ENCODE measurements around the gene TSHZ1. TPM values are rescaled to one million over a fixed set of nuclear protein-coding genes. Genes with fewer than 3 reads are reported as not detected.

TSHZ1 gene
- total and polyA plus RNA-seq, 4 donors, result 4.2 to 6.6 (median 5.6) TPM

DNA sequence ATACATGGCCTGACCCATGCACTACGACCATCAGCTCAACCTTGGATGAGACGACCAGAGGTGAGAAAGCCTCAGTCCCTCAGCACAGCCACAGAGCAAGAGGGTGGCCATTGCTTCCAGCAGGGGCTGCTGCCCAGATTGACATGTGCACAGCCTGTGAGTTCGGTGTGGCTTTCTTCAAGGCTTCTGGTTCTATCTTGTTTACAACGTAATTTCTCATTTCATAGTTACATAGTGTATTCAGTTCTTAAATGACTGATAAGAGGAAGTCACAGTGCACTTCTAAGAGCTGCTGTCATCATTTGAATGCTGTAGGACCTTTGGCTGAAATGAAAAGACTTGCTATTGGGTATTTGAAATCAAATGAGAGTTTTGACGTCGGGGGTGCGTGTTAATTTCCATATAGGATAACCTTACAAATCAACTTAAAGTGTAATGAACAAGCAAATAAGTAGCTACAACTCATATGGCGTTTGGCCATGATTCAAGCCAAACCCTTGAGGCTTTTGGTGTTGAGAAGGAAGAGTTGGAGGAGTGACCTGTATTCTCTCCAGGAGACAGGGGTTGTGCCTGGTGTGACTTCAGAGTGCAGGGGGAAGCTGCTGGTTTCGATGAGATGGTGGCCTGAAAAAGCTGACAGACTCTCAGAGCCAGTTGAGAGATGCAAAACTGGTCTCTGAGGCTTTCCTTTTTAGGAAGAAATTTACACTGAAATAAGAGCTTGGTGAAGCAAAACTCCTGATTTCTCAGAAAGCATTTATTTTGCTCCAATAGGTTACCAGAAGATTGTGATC, 51.0 kb downstream of the TSHZ1 start:
- Histone ChIP-seq H3K27me3 (ENCODE audit: control insufficient read depth in 4 of 4, insufficient read depth in 4 of 4, low read length in 3 of 4) (no peaks in the 10 kb centered on the region), H3K9ac (ENCODE audit: low read depth in 1 of 2, low read length in 2 of 2) (no peak overlapping the region), H3K4me1 (ENCODE audit: control insufficient read depth in 4 of 4, insufficient read depth in 4 of 4, low read length in 3 of 4) (peaks cover 0 to 16% (median 7%) of the 10 kb centered on the region in 4 donors), H3K9me3 (ENCODE audit: control insufficient read depth in 4 of 4, low read length in 3 of 4) (no peaks in the 10 kb centered on the region), H3K36me3 (ENCODE audit: control insufficient read depth in 4 of 4, insufficient read depth in 3 of 4, low read depth in 1 of 4, low read length in 3 of 4) (no peaks in the 10 kb centered on the region), H3K4me3 (ENCODE audit: low read depth in 1 of 3, low read length in 3 of 3) (no peak overlapping the region), H3K27ac (ENCODE audit: low read depth in 1 of 2, low read length in 2 of 2) (no peak overlapping the region)
- DNase-seq (ENCODE audit: low spot score), result no peak
- TF ChIP-seq SP1 (IDR thresholded peaks at IDR 0.05), result no peak
- TF ChIP-seq YY1 (IDR thresholded peaks at IDR 0.05), result no peak
- TF ChIP-seq, protein P1, sequence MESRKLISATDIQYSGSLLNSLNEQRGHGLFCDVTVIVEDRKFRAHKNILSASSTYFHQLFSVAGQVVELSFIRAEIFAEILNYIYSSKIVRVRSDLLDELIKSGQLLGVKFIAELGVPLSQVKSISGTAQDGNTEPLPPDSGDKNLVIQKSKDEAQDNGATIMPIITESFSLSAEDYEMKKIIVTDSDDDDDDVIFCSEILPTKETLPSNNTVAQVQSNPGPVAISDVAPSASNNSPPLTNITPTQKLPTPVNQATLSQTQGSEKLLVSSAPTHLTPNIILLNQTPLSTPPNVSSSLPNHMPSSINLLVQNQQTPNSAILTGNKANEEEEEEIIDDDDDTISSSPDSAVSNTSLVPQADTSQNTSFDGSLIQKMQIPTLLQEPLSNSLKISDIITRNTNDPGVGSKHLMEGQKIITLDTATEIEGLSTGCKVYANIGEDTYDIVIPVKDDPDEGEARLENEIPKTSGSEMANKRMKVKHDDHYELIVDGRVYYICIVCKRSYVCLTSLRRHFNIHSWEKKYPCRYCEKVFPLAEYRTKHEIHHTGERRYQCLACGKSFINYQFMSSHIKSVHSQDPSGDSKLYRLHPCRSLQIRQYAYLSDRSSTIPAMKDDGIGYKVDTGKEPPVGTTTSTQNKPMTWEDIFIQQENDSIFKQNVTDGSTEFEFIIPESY (IDR thresholded peaks at IDR 0.05), result no peak
- no peak for TF ChIP-seq JUND (IDR thresholded peaks at IDR 0.05)
- TF ChIP-seq, protein P2, sequence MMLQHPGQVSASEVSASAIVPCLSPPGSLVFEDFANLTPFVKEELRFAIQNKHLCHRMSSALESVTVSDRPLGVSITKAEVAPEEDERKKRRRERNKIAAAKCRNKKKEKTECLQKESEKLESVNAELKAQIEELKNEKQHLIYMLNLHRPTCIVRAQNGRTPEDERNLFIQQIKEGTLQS (IDR thresholded peaks at IDR 0.05), result no peak
- TF ChIP-seq NR2F2 (IDR thresholded peaks at IDR 0.05), result no peak
- no peak for TF ChIP-seq HNF4G (IDR thresholded peaks at IDR 0.05)
- no peak for TF ChIP-seq RXRA (IDR thresholded peaks at IDR 0.05)
- WGBS, result 83% methylated on average over 9 of the region's 9 CpGs

DNA sequence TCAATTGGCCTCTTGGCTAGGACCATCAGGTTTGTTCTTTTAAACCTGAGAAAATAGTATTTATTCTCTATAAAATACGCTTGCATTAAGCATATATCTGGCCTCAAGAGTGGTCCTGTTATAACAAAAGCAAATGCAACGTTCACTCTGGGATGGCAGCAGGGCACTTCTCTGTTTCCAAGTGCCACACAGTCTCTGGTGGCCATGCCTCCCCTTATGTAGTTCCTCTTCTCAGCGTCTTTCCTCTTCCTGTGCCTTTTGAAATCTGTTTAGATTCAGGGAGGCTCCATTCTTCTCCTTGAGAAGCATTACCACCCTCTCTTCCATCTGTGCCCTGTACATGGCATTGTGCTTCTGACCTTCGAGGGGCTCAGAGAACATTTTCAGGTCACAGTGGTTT, 51.9 kb downstream of the TSHZ1 start:
- 93% methylated on average over 4 of the region's 4 CpGs for WGBS
- DNase-seq (ENCODE audit: low spot score), result no peak
- Histone ChIP-seq H3K4me1 (ENCODE audit: control insufficient read depth in 4 of 4, insufficient read depth in 4 of 4, low read length in 3 of 4) (peaks cover 0 to 17% (median 7%) of the 10 kb centered on the region in 4 donors), H3K9me3 (ENCODE audit: control insufficient read depth in 4 of 4, low read length in 3 of 4) (no peaks in the 10 kb centered on the region), H3K4me3 (ENCODE audit: low read depth in 1 of 3, low read length in 3 of 3) (no peak overlapping the region), H3K27ac (ENCODE audit: low read depth in 1 of 2, low read length in 2 of 2) (no peak overlapping the region), H3K9ac (ENCODE audit: low read depth in 1 of 2, low read length in 2 of 2) (no peak overlapping the region), H3K27me3 (ENCODE audit: control insufficient read depth in 4 of 4, insufficient read depth in 4 of 4, low read length in 3 of 4) (no peaks in the 10 kb centered on the region), H3K36me3 (ENCODE audit: control insufficient read depth in 4 of 4, insufficient read depth in 3 of 4, low read depth in 1 of 4, low read length in 3 of 4) (no peaks in the 10 kb centered on the region)
- TF ChIP-seq HNF4G (IDR thresholded peaks at IDR 0.05) (no peak), JUND (IDR thresholded peaks at IDR 0.05) (no peak), YY1 (IDR thresholded peaks at IDR 0.05) (no peak), SP1 (IDR thresholded peaks at IDR 0.05) (no peak), NR2F2 (IDR thresholded peaks at IDR 0.05) (no peak), TAF1 (conservative IDR thresholded peaks at IDR 0.05) (no peak), FOXA1 (IDR thresholded peaks at IDR 0.05) (no peak), FOXA2 (IDR thresholded peaks at IDR 0.05) (no peak), EGR1 (IDR thresholded peaks at IDR 0.05; ENCODE audit: low read depth in 2 of 2) (no peak), RXRA (IDR thresholded peaks at IDR 0.05) (no peak), RAD21 (IDR thresholded peaks at IDR 0.05) (no peak), HNF4A (conservative IDR thresholded peaks at IDR 0.05) (no peak), GABPA (IDR thresholded peaks at IDR 0.05 in 1 of 2, conservative IDR thresholded peaks at IDR 0.05 in 1 of 2) (no peak)
- TF ChIP-seq, protein P1 (IDR thresholded peaks at IDR 0.05), result no peak
- TF ChIP-seq, protein P3, sequence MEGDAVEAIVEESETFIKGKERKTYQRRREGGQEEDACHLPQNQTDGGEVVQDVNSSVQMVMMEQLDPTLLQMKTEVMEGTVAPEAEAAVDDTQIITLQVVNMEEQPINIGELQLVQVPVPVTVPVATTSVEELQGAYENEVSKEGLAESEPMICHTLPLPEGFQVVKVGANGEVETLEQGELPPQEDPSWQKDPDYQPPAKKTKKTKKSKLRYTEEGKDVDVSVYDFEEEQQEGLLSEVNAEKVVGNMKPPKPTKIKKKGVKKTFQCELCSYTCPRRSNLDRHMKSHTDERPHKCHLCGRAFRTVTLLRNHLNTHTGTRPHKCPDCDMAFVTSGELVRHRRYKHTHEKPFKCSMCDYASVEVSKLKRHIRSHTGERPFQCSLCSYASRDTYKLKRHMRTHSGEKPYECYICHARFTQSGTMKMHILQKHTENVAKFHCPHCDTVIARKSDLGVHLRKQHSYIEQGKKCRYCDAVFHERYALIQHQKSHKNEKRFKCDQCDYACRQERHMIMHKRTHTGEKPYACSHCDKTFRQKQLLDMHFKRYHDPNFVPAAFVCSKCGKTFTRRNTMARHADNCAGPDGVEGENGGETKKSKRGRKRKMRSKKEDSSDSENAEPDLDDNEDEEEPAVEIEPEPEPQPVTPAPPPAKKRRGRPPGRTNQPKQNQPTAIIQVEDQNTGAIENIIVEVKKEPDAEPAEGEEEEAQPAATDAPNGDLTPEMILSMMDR (IDR thresholded peaks at IDR 0.05; ENCODE audit: low read depth, low read length, missing input control), result no peak
- TF ChIP-seq, protein P2 (IDR thresholded peaks at IDR 0.05), result no peak
- TF ChIP-seq, protein P4, sequence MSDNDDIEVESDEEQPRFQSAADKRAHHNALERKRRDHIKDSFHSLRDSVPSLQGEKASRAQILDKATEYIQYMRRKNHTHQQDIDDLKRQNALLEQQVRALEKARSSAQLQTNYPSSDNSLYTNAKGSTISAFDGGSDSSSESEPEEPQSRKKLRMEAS (IDR thresholded peaks at IDR 0.05), result no peak
- TF ChIP-seq, protein P5, sequence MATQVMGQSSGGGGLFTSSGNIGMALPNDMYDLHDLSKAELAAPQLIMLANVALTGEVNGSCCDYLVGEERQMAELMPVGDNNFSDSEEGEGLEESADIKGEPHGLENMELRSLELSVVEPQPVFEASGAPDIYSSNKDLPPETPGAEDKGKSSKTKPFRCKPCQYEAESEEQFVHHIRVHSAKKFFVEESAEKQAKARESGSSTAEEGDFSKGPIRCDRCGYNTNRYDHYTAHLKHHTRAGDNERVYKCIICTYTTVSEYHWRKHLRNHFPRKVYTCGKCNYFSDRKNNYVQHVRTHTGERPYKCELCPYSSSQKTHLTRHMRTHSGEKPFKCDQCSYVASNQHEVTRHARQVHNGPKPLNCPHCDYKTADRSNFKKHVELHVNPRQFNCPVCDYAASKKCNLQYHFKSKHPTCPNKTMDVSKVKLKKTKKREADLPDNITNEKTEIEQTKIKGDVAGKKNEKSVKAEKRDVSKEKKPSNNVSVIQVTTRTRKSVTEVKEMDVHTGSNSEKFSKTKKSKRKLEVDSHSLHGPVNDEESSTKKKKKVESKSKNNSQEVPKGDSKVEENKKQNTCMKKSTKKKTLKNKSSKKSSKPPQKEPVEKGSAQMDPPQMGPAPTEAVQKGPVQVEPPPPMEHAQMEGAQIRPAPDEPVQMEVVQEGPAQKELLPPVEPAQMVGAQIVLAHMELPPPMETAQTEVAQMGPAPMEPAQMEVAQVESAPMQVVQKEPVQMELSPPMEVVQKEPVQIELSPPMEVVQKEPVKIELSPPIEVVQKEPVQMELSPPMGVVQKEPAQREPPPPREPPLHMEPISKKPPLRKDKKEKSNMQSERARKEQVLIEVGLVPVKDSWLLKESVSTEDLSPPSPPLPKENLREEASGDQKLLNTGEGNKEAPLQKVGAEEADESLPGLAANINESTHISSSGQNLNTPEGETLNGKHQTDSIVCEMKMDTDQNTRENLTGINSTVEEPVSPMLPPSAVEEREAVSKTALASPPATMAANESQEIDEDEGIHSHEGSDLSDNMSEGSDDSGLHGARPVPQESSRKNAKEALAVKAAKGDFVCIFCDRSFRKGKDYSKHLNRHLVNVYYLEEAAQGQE (IDR thresholded peaks at IDR 0.05), result no peak
